Body of pancreas (tissue), 4 donors: ENCODE data around the gene ADA.

Experiments used
- POLR2A ChIP-seq, 3 donors: fragments of 450-650 bp; IDR thresholded peaks; one replicate each; pipeline ENCODE4 v1.6.1; 2016; ENCODE audit warnings: antibody characterized with exemption in 3 of 3, mild to moderate bottlenecking in 2 of 3
- TF ChIP-seq, protein P1 (sequence below), 7 experiments: fragments of 450-650 bp in 4 of 7; fragments of 200-600 bp in 3 of 7; sonication (generic) in 3 of 7; IDR thresholded peaks; one replicate each; pipeline ENCODE4 v1.5.1; 2016 to 2019; ENCODE audit warnings: antibody characterized with exemption in 7 of 7

GRCh38 chr20:44609516-44610312 lies 41.8 kb downstream of the ADA start:
- TF ChIP-seq, protein P1, sequence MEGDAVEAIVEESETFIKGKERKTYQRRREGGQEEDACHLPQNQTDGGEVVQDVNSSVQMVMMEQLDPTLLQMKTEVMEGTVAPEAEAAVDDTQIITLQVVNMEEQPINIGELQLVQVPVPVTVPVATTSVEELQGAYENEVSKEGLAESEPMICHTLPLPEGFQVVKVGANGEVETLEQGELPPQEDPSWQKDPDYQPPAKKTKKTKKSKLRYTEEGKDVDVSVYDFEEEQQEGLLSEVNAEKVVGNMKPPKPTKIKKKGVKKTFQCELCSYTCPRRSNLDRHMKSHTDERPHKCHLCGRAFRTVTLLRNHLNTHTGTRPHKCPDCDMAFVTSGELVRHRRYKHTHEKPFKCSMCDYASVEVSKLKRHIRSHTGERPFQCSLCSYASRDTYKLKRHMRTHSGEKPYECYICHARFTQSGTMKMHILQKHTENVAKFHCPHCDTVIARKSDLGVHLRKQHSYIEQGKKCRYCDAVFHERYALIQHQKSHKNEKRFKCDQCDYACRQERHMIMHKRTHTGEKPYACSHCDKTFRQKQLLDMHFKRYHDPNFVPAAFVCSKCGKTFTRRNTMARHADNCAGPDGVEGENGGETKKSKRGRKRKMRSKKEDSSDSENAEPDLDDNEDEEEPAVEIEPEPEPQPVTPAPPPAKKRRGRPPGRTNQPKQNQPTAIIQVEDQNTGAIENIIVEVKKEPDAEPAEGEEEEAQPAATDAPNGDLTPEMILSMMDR (IDR thresholded peaks at IDR 0.05): peak; percentile 93 to 99 (median 98)
- TF ChIP-seq POLR2A (IDR thresholded peaks at IDR 0.05): peak in 2 of 3 donors; percentile 52 to 73
